H7 (cell line): Measurements from ENCODE around the gene MTCL1. TPM values are rescaled to one million over a fixed set of nuclear protein-coding genes. Genes with fewer than 3 reads are reported as not detected.

Source experiments
- DNase-seq: peaks from one replicate; pipeline ENCODE4 v3.0.0; 2012
- H3K27me3 ChIP-seq: 2 replicates; pipeline ENCODE4 v1.6.0; 2011; ENCODE audit warnings: mild to moderate bottlenecking, low read length; ENCODE audit not compliant: control insufficient read depth, insufficient read depth
- H3K36me3 ChIP-seq: replicated peaks from 2 replicates; pipeline ENCODE4 v1.5.1; 2011; ENCODE audit warnings: low read length; ENCODE audit not compliant: control insufficient read depth, insufficient read depth
- H3K4me3 ChIP-seq: 2 replicates; pipeline ENCODE4 v1.5.1; 2011; ENCODE audit warnings: low read depth, mild to moderate bottlenecking, control low read depth, low read length, moderate library complexity; ENCODE audit not compliant: insufficient read depth
- total RNA-seq: library from RNA; depleted of rRNA; stranded (reverse); fragments of >200 nt; shearing (Covaris generic); gene quantifications from 2 replicates; pipeline ENCODE4 v1.2.3, GENCODE V29; 2014

Gene MTCL1
- total RNA-seq, 1 experiment from 2014 or later: 16.0 TPM

- DNase-seq: no peak
- H3K27me3 ChIP-seq: no peaks in the 10 kb centered on the region
- H3K4me3 ChIP-seq: no peak overlapping the region
- peaks cover 6% of the 10 kb centered on the region for H3K36me3 ChIP-seq
Observed at GRCh38 chr18:8800876-8801262, 95.5 kb downstream of the MTCL1 start.

DNA sequence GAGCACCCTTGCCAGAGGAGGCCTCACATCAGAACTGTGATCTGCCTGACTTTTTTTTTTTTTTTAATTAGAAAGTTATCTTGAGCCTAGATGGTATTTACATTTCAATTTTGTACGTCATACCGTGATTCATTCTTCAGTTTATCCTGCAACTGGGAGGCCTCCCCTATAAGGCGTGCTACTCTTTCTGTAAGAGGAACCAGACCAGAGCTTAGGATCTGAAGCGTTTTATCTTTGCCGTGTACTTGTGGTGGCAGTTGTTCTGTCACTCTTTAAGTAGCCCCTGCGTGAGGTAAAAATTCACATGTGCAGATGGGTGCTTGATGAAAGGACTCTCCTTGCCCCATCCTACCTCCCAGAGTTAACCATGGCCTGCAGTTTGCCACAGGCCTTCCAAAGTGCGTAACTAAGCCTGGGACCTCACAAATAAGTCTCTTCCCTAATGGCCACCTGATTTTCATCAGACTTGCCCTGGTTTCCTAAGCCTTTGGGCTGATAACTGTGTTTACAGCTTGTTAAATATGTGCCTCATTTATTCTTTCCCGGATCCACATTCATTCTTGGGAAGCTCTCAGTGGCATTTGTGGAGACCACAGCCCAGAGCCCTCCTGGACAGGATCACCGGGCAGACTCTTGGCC is 96.0 kb downstream of the MTCL1 start:
- Histone ChIP-seq H3K4me3 (no peak overlapping the region), H3K36me3 (peaks cover 4% of the 10 kb centered on the region), H3K27me3 (no peaks in the 10 kb centered on the region)
- no peak for DNase-seq

DNA sequence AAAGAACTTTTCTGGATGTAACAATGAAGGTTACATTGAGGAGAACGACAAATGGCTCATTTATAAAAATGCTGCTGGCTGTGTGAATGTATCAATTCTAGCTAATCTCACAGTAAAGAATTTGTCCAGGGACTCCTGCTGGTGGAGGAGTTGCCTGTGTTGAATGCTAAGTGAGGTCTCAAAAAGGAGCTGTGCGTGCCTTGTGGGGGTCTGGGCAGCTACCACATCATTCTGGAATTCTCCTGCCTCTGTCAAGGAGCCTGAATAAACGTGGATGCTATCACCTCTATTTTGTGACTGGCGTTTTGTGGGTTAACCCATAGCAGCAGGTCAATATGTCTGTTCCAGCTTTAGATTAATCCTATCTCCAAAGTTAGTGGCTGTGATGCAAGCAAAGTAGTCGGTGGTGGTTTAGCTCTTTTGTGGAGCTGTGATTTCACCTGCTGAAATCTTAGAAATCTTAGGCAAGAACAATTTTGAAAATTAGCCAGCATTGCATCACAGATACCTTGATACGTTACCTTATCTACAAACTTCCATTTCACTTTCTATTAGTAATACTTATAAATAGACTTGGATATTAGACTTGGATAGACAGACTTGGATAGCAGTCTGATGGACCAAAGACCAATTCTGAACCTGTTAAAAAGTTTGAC is 96.8 kb downstream of the MTCL1 start:
- Histone ChIP-seq H3K4me3 (no peak overlapping the region), H3K27me3 (no peaks in the 10 kb centered on the region), H3K36me3 (peaks cover 2% of the 10 kb centered on the region; the same call in 1 of the 2 replicates)
- DNase-seq: no peak

DNA sequence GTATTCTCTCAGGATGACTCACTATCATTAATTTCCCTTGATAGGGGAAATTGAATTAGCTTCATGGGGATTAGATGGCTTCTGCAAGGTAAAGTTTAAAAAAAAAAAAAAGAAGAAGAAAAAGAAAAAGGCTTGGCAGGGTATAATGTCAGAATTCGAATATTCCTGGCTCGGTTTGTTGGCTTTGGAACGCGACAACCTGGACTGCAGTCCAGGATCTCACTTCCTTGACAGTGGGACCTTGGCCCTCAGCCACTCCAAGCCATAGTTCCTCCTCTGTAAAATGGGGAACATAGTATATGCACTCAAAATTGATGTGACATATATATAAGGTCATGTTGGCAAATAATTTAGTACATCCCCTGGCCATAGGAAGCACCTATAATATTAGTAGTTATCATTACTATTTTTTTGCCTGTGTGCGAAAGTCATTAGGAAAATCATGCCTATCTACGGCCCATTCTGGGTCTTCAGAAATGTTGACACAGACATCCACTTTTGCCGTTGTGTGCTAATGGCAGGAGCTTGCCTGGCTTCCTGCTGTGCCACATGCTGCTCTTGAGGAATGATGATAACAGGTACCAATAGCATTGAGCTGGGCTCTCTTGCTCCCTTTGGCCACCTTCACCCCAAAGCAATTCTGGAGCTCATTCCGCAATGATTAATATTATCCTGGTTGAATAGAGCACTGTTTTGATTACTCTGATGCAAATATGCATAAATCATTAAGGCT is 97.9 kb downstream of the MTCL1 start:
- DNase-seq: no peak
- Histone ChIP-seq H3K36me3 (peaks cover 3% of the 10 kb centered on the region), H3K4me3 (no peak overlapping the region), H3K27me3 (no peaks in the 10 kb centered on the region)

DNA sequence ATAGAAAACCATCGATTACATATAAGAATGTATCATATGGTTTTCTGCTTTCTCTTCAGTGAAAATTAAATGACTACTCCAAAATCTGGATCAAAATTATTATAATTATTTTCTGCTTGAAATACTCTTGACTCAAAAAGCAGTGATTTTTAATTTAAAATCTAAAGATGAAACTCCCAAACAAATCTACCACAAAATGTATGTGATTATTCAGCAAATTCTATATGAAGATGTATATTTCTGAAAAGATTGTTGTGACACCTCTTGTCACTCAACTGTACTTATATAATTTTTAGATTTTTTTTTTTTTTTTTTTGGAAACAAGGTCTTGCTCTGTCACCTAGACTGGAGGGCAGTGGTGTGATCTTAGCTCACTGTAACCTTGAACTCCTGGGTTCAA is 98.6 kb downstream of the MTCL1 start:
- H3K36me3 ChIP-seq: peaks cover 2% of the 10 kb centered on the region
- DNase-seq: no peak
- H3K27me3 ChIP-seq: no peaks in the 10 kb centered on the region
- H3K4me3 ChIP-seq: no peak overlapping the region

DNA sequence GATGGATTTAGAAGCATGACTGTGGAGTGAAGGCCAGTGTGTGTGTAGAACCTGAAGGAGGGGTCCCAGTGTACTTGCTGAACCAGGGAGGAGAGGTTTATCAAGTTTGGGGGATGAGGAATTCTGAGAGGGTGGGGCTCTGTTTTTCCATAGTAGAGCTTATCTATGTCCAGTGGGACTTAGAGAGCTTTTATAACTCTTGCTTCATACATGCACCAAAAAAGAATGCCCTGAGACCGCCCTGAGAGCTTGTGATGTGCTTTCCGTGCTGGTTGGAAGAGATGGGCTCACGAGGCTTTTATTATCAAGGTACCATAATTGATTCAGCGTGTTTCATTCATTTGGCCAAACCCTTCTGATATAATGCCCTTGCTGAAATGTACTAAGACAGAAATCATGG is 100.2 kb downstream of the MTCL1 start:
- Histone ChIP-seq H3K36me3 (peaks cover 2% of the 10 kb centered on the region), H3K27me3 (no peaks in the 10 kb centered on the region), H3K4me3 (no peak overlapping the region)
- no peak for DNase-seq

DNA sequence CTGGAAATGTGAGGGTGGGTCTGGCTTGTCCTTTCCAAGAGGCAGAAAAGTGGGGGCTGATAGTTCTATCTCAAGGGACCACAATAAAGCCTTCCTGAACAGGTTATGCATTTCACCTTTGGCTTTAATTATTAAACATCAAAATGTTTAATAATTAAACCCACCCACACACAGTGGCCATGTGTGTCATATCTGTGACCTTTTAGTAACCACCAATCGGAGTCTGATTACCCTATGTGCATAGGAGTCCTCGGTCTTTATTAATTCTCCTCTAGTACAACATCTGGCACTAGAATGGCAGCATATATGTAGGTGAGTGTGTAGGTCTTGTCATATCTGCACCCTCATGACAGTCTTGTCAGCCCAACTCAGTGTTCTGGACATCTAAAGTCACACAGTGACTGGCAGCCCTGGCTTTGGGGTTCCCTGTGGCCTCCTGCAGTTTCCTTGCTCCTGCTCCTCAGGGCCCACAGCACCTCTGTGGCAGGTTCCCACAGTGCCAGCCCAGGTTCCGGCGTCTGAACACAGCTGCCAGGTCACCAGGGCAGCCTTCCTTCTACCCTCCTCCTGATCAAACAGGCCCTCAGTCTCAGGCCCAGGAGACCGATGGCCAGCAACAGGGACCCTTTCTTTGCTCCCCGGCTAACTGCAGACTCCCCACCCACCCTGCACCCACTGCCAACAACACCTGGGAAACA is 100.9 kb downstream of the MTCL1 start:
- peaks cover 5% of the 10 kb centered on the region for H3K36me3 ChIP-seq
- no peak overlapping the region for H3K4me3 ChIP-seq
- no peak for DNase-seq
- H3K27me3 ChIP-seq: no peaks in the 10 kb centered on the region

DNA sequence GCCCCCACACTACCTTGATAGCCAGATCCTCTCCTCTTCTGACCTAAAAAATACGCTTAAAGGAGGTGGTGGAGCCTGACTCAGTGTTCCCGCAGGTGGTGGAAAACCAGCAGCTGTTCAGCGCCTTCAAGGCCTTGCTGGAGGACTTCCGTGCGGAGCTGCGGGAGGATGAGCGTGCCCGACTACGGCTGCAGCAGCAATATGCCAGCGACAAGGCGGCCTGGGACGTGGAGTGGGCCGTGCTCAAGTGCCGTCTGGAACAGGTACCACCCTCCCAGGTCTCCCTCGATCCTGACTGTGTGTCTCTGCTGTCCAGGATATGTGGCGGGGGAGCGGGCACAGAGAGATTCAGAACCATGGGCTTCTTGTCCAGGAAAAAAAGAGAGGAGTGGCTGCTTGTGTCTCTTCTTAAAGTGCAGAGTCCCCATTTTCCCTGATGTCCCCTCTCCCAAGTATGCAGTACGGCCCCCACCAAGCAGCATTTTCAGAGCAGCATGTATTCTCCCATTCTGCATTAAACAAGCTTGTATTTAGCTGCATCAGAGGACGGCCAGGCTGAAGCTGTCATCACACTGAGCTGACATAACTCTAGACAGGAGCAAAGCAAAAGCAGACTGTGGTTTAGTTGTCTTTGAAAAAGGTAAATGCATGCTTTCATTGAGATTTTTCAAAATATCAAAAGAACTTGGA is 101.6 kb downstream of the MTCL1 start:
- H3K4me3 ChIP-seq: no peak overlapping the region
- H3K27me3 ChIP-seq: no peaks in the 10 kb centered on the region

DNA sequence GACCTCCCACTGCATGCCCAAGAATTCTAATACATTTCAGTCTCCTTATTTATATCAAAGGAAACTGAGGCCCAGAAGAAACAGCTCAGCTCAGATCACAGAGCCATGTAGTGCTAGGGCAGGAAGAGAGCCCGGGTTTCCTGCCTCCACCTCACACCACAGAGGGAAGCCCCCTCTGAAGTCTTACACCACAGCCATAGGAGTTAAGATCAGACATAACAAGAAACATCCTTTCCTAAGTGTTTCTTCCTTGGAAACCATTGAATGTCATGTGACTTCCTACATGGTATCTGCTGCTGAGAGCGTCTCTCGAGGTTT is 102.1 kb downstream of the MTCL1 start:
- DNase-seq: no peak
- Histone ChIP-seq H3K27me3 (no peaks in the 10 kb centered on the region), H3K4me3 (no peak overlapping the region), H3K36me3 (peaks cover 5% of the 10 kb centered on the region)

More for the DNA sequence above, 101.6 kb downstream of the MTCL1 start:
- DNase-seq: no peak
- H3K36me3 ChIP-seq: peaks cover 5% of the 10 kb centered on the region

GRCh38 chr18:8808001-8808400 is 102.6 kb downstream of the MTCL1 start:
- no peaks in the 10 kb centered on the region for H3K27me3 ChIP-seq
- H3K36me3 ChIP-seq: peaks cover 7% of the 10 kb centered on the region
- no peak overlapping the region for H3K4me3 ChIP-seq
- no peak for DNase-seq

DNA sequence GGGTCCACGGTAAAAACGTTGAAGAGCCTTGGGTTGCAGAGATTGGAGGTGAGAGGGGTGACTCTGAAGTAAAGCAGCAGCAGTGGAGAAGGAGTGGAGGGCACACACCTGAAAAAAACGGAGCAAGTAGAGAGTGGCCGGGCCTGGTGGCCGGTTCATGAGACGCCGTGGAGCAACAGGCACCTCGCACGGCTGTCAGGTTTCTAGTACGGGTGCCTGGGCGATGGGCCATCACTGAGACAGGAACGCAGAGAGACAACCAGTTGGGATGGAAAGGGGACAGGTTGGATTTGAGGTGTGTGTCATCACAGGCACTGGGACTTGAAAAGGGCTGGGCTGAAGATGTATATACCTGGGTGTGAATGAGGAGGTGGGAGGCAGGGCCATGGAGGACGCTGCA is 104.2 kb downstream of the MTCL1 start:
- DNase-seq: no peak
- Histone ChIP-seq H3K27me3 (no peaks in the 10 kb centered on the region), H3K4me3 (no peak overlapping the region), H3K36me3 (peaks cover 7% of the 10 kb centered on the region)

DNA sequence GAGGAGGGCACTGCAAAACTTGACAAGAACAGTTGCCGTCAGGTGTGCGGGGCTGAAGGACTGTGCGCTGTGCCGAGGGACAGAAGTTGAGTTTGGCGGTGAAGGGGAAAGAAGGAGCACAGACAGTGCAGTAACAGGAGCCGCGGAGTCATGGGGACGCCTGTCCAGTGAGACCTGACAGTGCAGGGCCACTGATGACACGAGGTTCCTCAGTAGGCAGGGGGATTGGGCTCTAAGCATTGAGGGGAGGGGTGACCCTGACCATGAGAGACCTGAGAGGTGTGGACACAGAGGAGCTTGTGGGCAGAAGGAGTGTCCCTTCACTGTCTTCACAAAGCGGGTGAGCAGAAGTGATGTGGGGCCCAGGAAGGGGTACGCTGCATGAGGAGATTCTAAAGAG is 104.8 kb downstream of the MTCL1 start:
- Histone ChIP-seq H3K27me3 (no peaks in the 10 kb centered on the region), H3K4me3 (no peak overlapping the region), H3K36me3 (peaks cover 7% of the 10 kb centered on the region)
- DNase-seq: no peak

DNA sequence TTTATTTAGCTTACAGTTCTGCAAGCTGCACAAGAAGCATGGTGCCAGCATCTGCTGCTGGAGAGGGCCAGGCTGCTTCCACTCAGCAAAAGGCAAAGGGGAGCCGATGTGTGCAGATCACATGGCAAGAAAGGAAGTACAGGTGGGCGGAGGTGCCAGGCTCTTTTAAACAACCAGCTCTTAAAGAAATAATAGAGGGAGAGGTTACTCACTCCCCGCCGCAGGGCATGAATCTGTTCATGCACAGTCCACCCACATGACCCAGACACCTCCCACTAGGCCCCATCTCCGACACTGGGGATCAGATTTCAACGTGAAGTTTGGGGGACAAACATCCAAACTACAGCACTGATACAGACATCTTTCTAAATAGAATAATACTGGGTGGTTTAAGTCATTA is 105.8 kb downstream of the MTCL1 start:
- H3K27me3 ChIP-seq: no peaks in the 10 kb centered on the region
- peaks cover 7% of the 10 kb centered on the region for H3K36me3 ChIP-seq
- no peak overlapping the region for H3K4me3 ChIP-seq
- DNase-seq: no peak

GRCh38 chr18:8812631-8813030 is 107.3 kb downstream of the MTCL1 start:
- no peak for DNase-seq
- Histone ChIP-seq H3K4me3 (no peak overlapping the region), H3K36me3 (peaks cover 5% of the 10 kb centered on the region), H3K27me3 (no peaks in the 10 kb centered on the region)
